H1 (cell line): ENCODE results near the gene FAM107A. TPM values are rescaled to one million over a fixed set of nuclear protein-coding genes. Genes with fewer than 3 reads are reported as not detected.

Source experiments
- CTCF ChIA-PET: fragments of 300-600 bp; sonication (Branson Sonifier 250); formaldehyde crosslinking; loops from one replicate; lab custom pipeline; 2021; ENCODE audit not compliant: partially characterized antibody; lab: Charles Lee
- POLR2A ChIA-PET: fragments of 300-600 bp; sonication (Branson Sonifier 250); formaldehyde crosslinking; loops from one replicate; lab custom pipeline; 2021; ENCODE audit warnings: inconsistent platforms; ENCODE audit not compliant: partially characterized antibody; lab: Charles Lee
- DNase-seq, 2 experiments: peaks; one replicate each; pipeline versions ENCODE4 v3.0.0 to v3.0.0-alpha.2; 2010 to 2022; ENCODE audit warnings: low spot score in 2 of 2, low read depth in 1 of 2, mixed read lengths in 1 of 2
- FAIRE-seq: peaks from 2 replicates; lab custom pipeline; 2011; peaks lifted over from hg19 to GRCh38; lab: Jason Lieb, UNC
- H2AFZ ChIP-seq: 2 replicates; pipeline ENCODE4 v1.8.1; 2012; ENCODE audit warnings: low read length, inconsistent platforms
- H2AK5ac ChIP-seq: 2 replicates; pipeline ENCODE4 v1.6.1; 2013; ENCODE audit warnings: low read depth, low read length
- H2BK120ac ChIP-seq: replicated peaks from 2 replicates; pipeline ENCODE3; 2013; ENCODE audit warnings: low read depth, low read length, inconsistent platforms
- H2BK12ac ChIP-seq: 2 replicates; pipeline ENCODE4 v1.6.1; 2013; ENCODE audit warnings: low read depth, low read length
- H2BK15ac ChIP-seq: 2 replicates; pipeline ENCODE4 v1.6.1; 2013; ENCODE audit warnings: low read length
- H2BK20ac ChIP-seq: 2 replicates; pipeline ENCODE4 v1.6.1; 2013; ENCODE audit warnings: low read length
- H2BK5ac ChIP-seq: 2 replicates; pipeline ENCODE4 v1.6.1; 2013; ENCODE audit warnings: low read depth, low read length
- H3K14ac ChIP-seq: 2 replicates; pipeline ENCODE4 v1.6.1; 2013; ENCODE audit warnings: inconsistent platforms; ENCODE audit not compliant: insufficient read length
- H3K18ac ChIP-seq: 2 replicates; pipeline ENCODE4 v1.6.1; 2013; ENCODE audit warnings: low read length; ENCODE audit errors: extremely low read depth
- H3K23ac ChIP-seq: 2 replicates; pipeline ENCODE4 v1.6.1; 2013; ENCODE audit warnings: inconsistent platforms; ENCODE audit not compliant: insufficient read length
- H3K23me2 ChIP-seq: 2 replicates; pipeline ENCODE4 v1.6.1; 2013; ENCODE audit warnings: low read depth, low read length
- H3K27ac ChIP-seq: 2 replicates; pipeline ENCODE4 v1.6.1; 2011; ENCODE audit warnings: low read depth, low read length, inconsistent platforms
- H3K27me3 ChIP-seq, 4 experiments: replicated peaks in 1 of 4; 1 replicate in 1 of 4; 2 replicates in 3 of 4; pipeline versions ENCODE4 v1.6.1 to v1.8.1; 2011 to 2013; ENCODE audit warnings: low read length in 3 of 4, mild to moderate bottlenecking in 3 of 4, inconsistent platforms in 2 of 4, mixed read lengths in 2 of 4, moderate library complexity in 1 of 4; ENCODE audit not compliant: control insufficient read depth in 3 of 4, insufficient read depth in 3 of 4; ENCODE audit errors: extremely low read depth in 1 of 4
- H3K36me3 ChIP-seq, 4 experiments: 2 replicates each; pipeline versions ENCODE4 v1.6.1 to v1.8.1; 2011 to 2013; ENCODE audit warnings: mild to moderate bottlenecking in 4 of 4, low read length in 3 of 4, moderate library complexity in 2 of 4, control low read depth in 1 of 4, inconsistent platforms in 1 of 4; ENCODE audit not compliant: insufficient read depth in 4 of 4, control insufficient read depth in 2 of 4
- H3K4ac ChIP-seq: replicated peaks from 2 replicates; pipeline ENCODE3; 2013; ENCODE audit warnings: low read length, low read depth, mixed read lengths, inconsistent platforms; ENCODE audit not compliant: insufficient read length
- H3K4me1 ChIP-seq, 4 experiments: replicated peaks in 1 of 4; 1 replicate in 1 of 4; 2 replicates in 3 of 4; pipeline versions ENCODE4 v1.6.1 to v1.8.1; 2011 to 2013; ENCODE audit warnings: low read length in 3 of 4, inconsistent platforms in 2 of 4, mixed read lengths in 1 of 4; ENCODE audit not compliant: insufficient read depth in 4 of 4, control insufficient read depth in 3 of 4
- H3K4me2 ChIP-seq, 2 experiments: 2 replicates each; pipeline versions ENCODE4 v1.6.1 to v1.8.1; 2011 to 2013; ENCODE audit warnings: low read depth in 2 of 2, low read length in 2 of 2, control low read depth in 1 of 2, inconsistent platforms in 1 of 2, mild to moderate bottlenecking in 1 of 2; ENCODE audit not compliant: insufficient read depth in 1 of 2
- H3K4me3 ChIP-seq, 4 experiments: fragments of 200-600, 300-600 bp in 1 of 4; sonication (generic), shearing (Covaris generic), sonication (Bioruptor Twin) in 1 of 4; 2 replicates each; pipeline versions ENCODE4 v1.5.1 to v1.8.1; 2011 to 2016; ENCODE audit warnings: low read length in 4 of 4, low read depth in 3 of 4, control low read depth in 2 of 4, inconsistent platforms in 2 of 4, mild to moderate bottlenecking in 2 of 4, mixed read lengths in 1 of 4, moderate library complexity in 1 of 4; ENCODE audit not compliant: insufficient read depth in 2 of 4; ENCODE audit errors: extremely low read depth in 1 of 4
- H3K56ac ChIP-seq: replicated peaks from 2 replicates; pipeline ENCODE3; 2013; ENCODE audit warnings: low read depth, mild to moderate bottlenecking, mixed read lengths, low read length, inconsistent platforms; ENCODE audit not compliant: insufficient read length
- H3K79me1 ChIP-seq: 2 replicates; pipeline ENCODE4 v1.6.1; 2013; ENCODE audit warnings: low read depth, low read length, control low read depth
- H3K79me2 ChIP-seq, 2 experiments: 2 replicates each; pipeline versions ENCODE4 v1.6.1 to v1.8.1; 2012 to 2013; ENCODE audit warnings: low read length in 2 of 2, mild to moderate bottlenecking in 2 of 2, inconsistent platforms in 1 of 2; ENCODE audit not compliant: insufficient read depth in 2 of 2, control insufficient read depth in 1 of 2
- H3K9ac ChIP-seq, 4 experiments: replicated peaks in 1 of 4; 1 replicate in 1 of 4; 2 replicates in 3 of 4; pipeline versions ENCODE4 v1.6.1 to v1.8.1; 2011 to 2013; ENCODE audit warnings: low read depth in 3 of 4, low read length in 3 of 4, control low read depth in 2 of 4, mild to moderate bottlenecking in 2 of 4, moderate library complexity in 2 of 4, inconsistent platforms in 1 of 4; ENCODE audit errors: extremely low read depth in 1 of 4
- H3K9me3 ChIP-seq, 2 experiments: 2 replicates each; pipeline versions ENCODE4 v1.6.1 to v1.8.1; 2012 to 2013; ENCODE audit warnings: mild to moderate bottlenecking in 2 of 2, moderate library complexity in 2 of 2, control low read depth in 1 of 2, inconsistent platforms in 1 of 2, low read depth in 1 of 2, low read length in 1 of 2, mixed read lengths in 1 of 2; ENCODE audit not compliant: insufficient read depth in 2 of 2
- H4K20me1 ChIP-seq, 2 experiments: replicated peaks in 1 of 2; 2 replicates each; pipeline versions ENCODE3 to v1.8.1; 2011 to 2013; ENCODE audit warnings: inconsistent platforms in 2 of 2, low read length in 2 of 2, mild to moderate bottlenecking in 1 of 2; ENCODE audit not compliant: insufficient read depth in 2 of 2, control insufficient read depth in 1 of 2
- H4K5ac ChIP-seq: 2 replicates; pipeline ENCODE4 v1.6.1; 2013; ENCODE audit warnings: low read length, low read depth, mixed read lengths, inconsistent platforms; ENCODE audit not compliant: insufficient read length
- H4K8ac ChIP-seq: 2 replicates; pipeline ENCODE4 v1.8.0; 2013; ENCODE audit warnings: mild to moderate bottlenecking, moderate library complexity, low read length, inconsistent platforms; ENCODE audit not compliant: insufficient read depth; ENCODE audit errors: extremely low read depth
- H4K91ac ChIP-seq: replicated peaks from 2 replicates; pipeline ENCODE3; 2013; ENCODE audit warnings: low read length, mixed read lengths, inconsistent platforms; ENCODE audit not compliant: insufficient read length
- CHD1 ChIP-seq: IDR thresholded peaks from 2 replicates; pipeline ENCODE4 v1.6.1; 2012; ENCODE audit warnings: low read depth, low read length, improper control_type of control experiment
- CHD2 ChIP-seq: IDR thresholded peaks from 2 replicates; pipeline ENCODE4 v1.6.1; 2012; ENCODE audit warnings: low read length, improper control_type of control experiment
- EZH2 ChIP-seq: fragments of 200-600 bp; sonication (generic); IDR thresholded peaks from 2 replicates; pipeline ENCODE4 v1.7.1; 2012; ENCODE audit warnings: low read depth, mild to moderate bottlenecking, moderate library complexity, low read length, inconsistent platforms; ENCODE audit not compliant: severe bottlenecking
- HDAC6 ChIP-seq: IDR thresholded peaks from one replicate; pipeline ENCODE4 v1.7.1; 2012; ENCODE audit warnings: low read depth, mild to moderate bottlenecking, inconsistent platforms, low read length, moderate library complexity
- RAD21 ChIP-seq, 2 experiments: IDR thresholded peaks in 1 of 2; conservative IDR thresholded peaks in 1 of 2; 2 replicates each; pipeline ENCODE4 v1.6.1; 2011; ENCODE audit warnings: low read depth in 2 of 2, low read length in 2 of 2, improper control_type of control experiment in 1 of 2, inconsistent platforms in 1 of 2, mild to moderate bottlenecking in 1 of 2, moderate library complexity in 1 of 2
- RBBP5 ChIP-seq: IDR thresholded peaks from 2 replicates; pipeline ENCODE4 v1.7.1; 2012; ENCODE audit warnings: low read depth, mild to moderate bottlenecking, inconsistent platforms, low read length, moderate library complexity, borderline replicate concordance
- RFX5 ChIP-seq: IDR thresholded peaks from 2 replicates; pipeline ENCODE4 v1.6.1; 2011; ENCODE audit warnings: low read depth, low read length, improper control_type of control experiment, borderline replicate concordance
- SP4 ChIP-seq: IDR thresholded peaks from 2 replicates; pipeline ENCODE4 v1.6.1; 2012; ENCODE audit warnings: low read length, inconsistent platforms
- SUZ12 ChIP-seq: fragments of 200-600 bp; sonication (generic); IDR thresholded peaks from 2 replicates; pipeline ENCODE4 v1.6.1; 2012; ENCODE audit warnings: mild to moderate bottlenecking, inconsistent platforms, low read length, moderate library complexity, mixed read lengths
- USF2 ChIP-seq: IDR thresholded peaks from 2 replicates; pipeline ENCODE4 v1.6.1; 2011; ENCODE audit warnings: low read length, improper control_type of control experiment
- YY1 ChIP-seq: IDR thresholded peaks from 2 replicates; pipeline ENCODE4 v1.6.1; 2011; ENCODE audit warnings: low read depth, mild to moderate bottlenecking, low read length
- WGBS, 2 experiments: shearing (Covaris generic) in 1 of 2; methylation state at CpG; one replicate each; pipeline versions ENCODE4 v1.1.6 to v1.1.7; 2013 to 2015; ENCODE audit warnings: low lambda C conversion rate in 2 of 2, mixed read lengths in 2 of 2, inconsistent platforms in 1 of 2, low coverage in 1 of 2, missing lambda C conversion rate in 1 of 2; ENCODE audit not compliant: insufficient replicate concordance in 2 of 2, insufficient coverage in 1 of 2, insufficient read length in 1 of 2; ENCODE audit errors: extremely low coverage in 1 of 2, missing lambda C conversion rate in 1 of 2; 5-methylcytosine and 5-hydroxymethylcytosine counted together
- polyA plus RNA-seq, 7 experiments: library from polyadenylated mRNA; depleted of rRNA in 3 of 7; stranded (reverse) in 5 of 7; unstranded in 2 of 7; fragments of >200 nt in 5 of 7; fragments of 200-250 nt in 2 of 7; gene quantifications; 1 replicate in 5 of 7; 2 replicates in 1 of 7; 4 replicates in 1 of 7; pipeline versions ENCODE4 v1.2.1 to v1.2.3, GENCODE V29; 2011 to 2013; ENCODE audit warnings: missing spikeins in 2 of 7, mixed read lengths in 2 of 7
- total RNA-seq: library from RNA; stranded (reverse); fragmentation: NEBNext Ultra II Directional; extraction: Animal tissue kit (Norgen Biotek cat#: 25700); gene quantifications from 2 replicates; pipeline ENCODE4 v1.2.1, GENCODE V29; 2021
- TF ChIP-seq, protein P1 (sequence below): IDR thresholded peaks from 2 replicates; pipeline ENCODE4 v1.6.1; 2012; ENCODE audit warnings: inconsistent platforms

FAM107A gene
- total and polyA plus RNA-seq, 2 of the 8 experiments (the other 6 are each of a cell fraction or from before 2014, with no cell fraction given), result 0.51 to 0.65 TPM

DNA sequence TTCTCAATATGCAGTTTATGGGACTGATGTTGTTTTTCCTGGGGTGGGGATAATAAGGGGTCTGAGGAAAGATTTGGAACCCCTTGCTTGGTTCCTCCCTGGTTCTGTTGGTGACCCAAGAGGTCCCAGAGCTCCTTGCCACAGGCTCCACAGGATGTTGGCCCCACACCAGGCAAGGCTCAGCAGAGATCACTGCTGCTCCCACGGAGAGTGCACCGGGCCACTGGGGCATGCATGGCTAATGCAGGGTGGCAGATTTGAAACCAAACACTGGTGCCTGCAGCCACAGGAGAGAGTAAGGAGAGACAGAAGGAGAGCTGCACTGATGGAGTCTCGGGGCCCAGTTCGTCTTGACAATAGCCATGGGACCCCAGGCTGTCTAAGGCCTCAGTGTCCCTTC is 2.5 kb downstream of the FAM107A start:
- no peak overlapping the region for H3K4ac ChIP-seq
- H4K91ac ChIP-seq, result no peak overlapping the region
- no peaks in the 10 kb centered on the region for H3K27me3 ChIP-seq
- no peaks in the 10 kb centered on the region for H3K79me2 ChIP-seq
- 89% methylated on average over 4 of the region's 4 CpGs; no CpG with 5 or more reads in 1 of the 2 experiments for WGBS, 2 experiments
- H4K5ac ChIP-seq, result no peak overlapping the region
- DNase-seq (no peak), FAIRE-seq (no peak)
- no peak overlapping the region for H3K27ac ChIP-seq
- H3K56ac ChIP-seq, result no peak overlapping the region
- no peaks in the 10 kb centered on the region; the same call in 1 of the 2 replicates for H3K79me1 ChIP-seq
- H2BK12ac ChIP-seq, result no peak overlapping the region
- no peak overlapping the region for H3K23ac ChIP-seq
- no peak overlapping the region for H3K9ac ChIP-seq
- peaks cover 0 to 3% (median 0%) of the 10 kb centered on the region in 4 experiments; a peak in 2 of 7 replicates for H3K4me1 ChIP-seq
- H3K4me2 ChIP-seq, result no peak overlapping the region
- POLR2A ChIA-PET, result interaction anchor here (2.2 kb wide), 1 partner anchor 11 kb away, joined by 8 read pairs; no protein-coding TSS in a partner anchor
- H4K20me1 ChIP-seq, result no peaks in the 10 kb centered on the region
- no peak overlapping the region for H2AK5ac ChIP-seq
- no peak overlapping the region for H3K4me3 ChIP-seq
- H3K9me3 ChIP-seq, result no peaks in the 10 kb centered on the region
- H2BK120ac ChIP-seq, result no peak overlapping the region
- no peak overlapping the region for H2BK15ac ChIP-seq
- no peaks in the 10 kb centered on the region for H3K23me2 ChIP-seq
- H2AFZ ChIP-seq, result no peak overlapping the region
- H2BK20ac ChIP-seq, result no peak overlapping the region
- H3K14ac ChIP-seq, result no peak overlapping the region
- H4K8ac ChIP-seq, result no peak overlapping the region
- CTCF ChIA-PET, result interaction anchor here (1.1 to 40.0 kb wide), 9 partner anchors 8 to 62 kb away, joined by 3 to 994 read pairs (median 9); partner anchors contain the start of gene FAM107A
- H2BK5ac ChIP-seq, result no peak overlapping the region
- H3K36me3 ChIP-seq, result no peaks in the 10 kb centered on the region
- H3K18ac ChIP-seq, result no peak overlapping the region
- TF ChIP-seq CHD1 (no peak), USF2 (no peak), SP4 (no peak), SUZ12 (no peak), HDAC6 (no peak), CHD2 (no peak), RBBP5 (no peak), YY1 (no peak), RFX5 (no peak), RAD21 (IDR thresholded peaks at IDR 0.05 in 1 of 2, conservative IDR thresholded peaks at IDR 0.05 in 1 of 2; ENCODE audit: low read depth in 2 of 2, low read length in 2 of 2) (no peak), EZH2 (no peak)
- TF ChIP-seq, protein P1, sequence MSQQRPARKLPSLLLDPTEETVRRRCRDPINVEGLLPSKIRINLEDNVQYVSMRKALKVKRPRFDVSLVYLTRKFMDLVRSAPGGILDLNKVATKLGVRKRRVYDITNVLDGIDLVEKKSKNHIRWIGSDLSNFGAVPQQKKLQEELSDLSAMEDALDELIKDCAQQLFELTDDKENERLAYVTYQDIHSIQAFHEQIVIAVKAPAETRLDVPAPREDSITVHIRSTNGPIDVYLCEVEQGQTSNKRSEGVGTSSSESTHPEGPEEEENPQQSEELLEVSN, result no peak
